Subcutaneous adipose tissue (tissue), 4 donors: ENCODE measurements around the gene SHB. TPM values are rescaled to one million over a fixed set of nuclear protein-coding genes. Genes with fewer than 3 reads are reported as not detected.

ENCODE experiments used
- total RNA-seq, 4 donors: library from RNA; depleted of rRNA; stranded (reverse); fragments of >200 nt; gene quantifications; one replicate each; pipeline ENCODE4 v1.1.0, GENCODE V29; 2016
- TF ChIP-seq, protein P1 (sequence below): fragments of 450-650 bp; IDR thresholded peaks from one replicate; pipeline ENCODE4 v1.5.1; 2016; ENCODE audit warnings: low read depth, mild to moderate bottlenecking, control low read depth, antibody characterized with exemption, moderate library complexity

The SHB gene
- total RNA-seq, 4 donors from 2014 or later: 2.6 to 5.7 (median 4.7) TPM

DNA sequence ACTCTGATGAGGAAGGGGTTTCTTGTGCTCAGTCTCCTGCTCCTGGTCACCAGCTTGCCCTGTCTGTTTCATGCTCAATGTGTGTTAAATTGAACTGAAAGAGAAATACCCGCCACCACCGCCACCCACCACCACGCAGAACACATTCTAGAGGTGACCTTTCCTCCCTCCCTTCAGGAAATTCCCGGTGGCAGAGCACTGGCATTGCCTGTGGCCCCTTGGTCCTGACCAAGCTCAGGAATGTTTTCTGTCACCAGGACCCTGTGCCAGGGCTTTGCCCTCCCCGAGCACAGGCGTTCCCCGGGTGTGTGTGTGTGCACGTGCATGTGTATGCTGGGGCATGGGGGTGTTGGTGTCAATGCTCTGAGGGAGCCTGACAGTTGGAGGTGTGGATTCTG, 154.9 kb downstream of the SHB start:
- TF ChIP-seq, protein P1, sequence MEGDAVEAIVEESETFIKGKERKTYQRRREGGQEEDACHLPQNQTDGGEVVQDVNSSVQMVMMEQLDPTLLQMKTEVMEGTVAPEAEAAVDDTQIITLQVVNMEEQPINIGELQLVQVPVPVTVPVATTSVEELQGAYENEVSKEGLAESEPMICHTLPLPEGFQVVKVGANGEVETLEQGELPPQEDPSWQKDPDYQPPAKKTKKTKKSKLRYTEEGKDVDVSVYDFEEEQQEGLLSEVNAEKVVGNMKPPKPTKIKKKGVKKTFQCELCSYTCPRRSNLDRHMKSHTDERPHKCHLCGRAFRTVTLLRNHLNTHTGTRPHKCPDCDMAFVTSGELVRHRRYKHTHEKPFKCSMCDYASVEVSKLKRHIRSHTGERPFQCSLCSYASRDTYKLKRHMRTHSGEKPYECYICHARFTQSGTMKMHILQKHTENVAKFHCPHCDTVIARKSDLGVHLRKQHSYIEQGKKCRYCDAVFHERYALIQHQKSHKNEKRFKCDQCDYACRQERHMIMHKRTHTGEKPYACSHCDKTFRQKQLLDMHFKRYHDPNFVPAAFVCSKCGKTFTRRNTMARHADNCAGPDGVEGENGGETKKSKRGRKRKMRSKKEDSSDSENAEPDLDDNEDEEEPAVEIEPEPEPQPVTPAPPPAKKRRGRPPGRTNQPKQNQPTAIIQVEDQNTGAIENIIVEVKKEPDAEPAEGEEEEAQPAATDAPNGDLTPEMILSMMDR: no peak

DNA sequence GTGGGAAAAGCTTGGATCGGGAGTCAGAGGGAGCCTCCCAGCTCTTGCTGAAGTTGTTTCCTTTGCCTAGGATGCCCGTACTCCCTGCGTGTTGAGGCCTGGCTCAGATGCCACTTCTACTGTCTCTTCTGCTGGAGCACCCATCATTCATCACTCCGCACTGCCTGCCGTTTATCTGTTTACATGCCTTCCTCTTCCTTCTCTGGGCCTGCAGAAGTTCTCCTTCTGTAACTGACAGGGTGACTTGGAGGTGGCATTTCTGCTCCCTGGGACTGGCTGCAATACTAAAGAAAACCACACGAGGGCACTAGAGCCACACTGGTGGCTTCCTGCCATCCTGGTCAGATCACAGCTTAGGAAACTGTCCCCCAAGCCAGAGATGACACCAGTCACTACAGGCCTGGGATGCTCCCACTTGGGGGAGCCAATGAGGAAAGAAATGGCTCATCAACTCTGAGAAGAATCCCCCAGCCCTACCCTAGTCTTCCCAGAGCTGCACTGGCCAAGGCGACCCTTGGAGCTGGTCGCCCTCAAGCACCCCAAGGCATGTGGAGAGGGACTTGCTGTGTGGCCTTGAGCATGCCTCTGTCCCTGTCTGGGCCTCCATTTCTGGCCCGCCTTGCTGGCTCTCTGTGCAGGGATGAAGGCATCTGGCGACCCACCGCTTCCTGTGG, 155.4 kb downstream of the SHB start:
- TF ChIP-seq, protein P1: no peak

DNA sequence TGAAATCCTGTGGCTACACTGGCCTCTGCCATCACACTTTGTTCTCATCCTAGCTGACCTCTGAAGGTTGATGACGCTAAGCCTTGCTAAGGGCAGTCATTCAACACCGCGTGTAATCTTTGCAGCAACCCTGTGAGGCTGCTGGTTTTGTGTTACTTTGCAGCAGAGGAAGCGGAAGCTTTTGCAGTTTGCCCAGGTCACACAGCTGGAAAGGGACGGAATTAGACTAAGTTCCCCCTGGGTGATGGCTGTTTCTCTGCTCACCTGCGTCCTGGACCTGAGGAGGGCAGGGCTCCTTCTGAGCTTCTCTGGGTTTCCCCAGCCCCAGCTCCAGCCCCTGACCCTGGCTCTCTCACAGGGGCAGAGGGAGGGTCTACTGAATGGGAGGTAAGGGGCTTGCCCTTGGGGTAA, 157.8 kb downstream of the SHB start:
- TF ChIP-seq, protein P1: no peak

DNA sequence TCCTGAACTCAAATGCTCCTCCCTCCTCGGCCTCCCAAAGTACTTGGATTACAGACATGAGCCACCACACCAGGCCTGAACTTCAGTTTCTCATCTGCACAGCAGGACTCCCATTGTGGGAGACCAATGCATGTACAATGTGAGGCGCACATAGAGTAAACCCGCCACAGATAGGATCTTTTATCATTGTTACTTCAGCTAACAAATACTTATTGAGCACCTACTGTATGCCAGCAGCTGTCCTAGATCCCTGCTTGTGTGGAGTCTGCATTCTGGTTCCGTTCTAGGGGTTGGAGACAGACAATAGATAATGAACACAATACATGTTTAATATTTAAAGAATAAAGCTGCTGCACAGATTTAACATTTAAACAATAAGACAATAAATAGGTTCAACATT, 158.8 kb downstream of the SHB start:
- TF ChIP-seq, protein P1: no peak

DNA sequence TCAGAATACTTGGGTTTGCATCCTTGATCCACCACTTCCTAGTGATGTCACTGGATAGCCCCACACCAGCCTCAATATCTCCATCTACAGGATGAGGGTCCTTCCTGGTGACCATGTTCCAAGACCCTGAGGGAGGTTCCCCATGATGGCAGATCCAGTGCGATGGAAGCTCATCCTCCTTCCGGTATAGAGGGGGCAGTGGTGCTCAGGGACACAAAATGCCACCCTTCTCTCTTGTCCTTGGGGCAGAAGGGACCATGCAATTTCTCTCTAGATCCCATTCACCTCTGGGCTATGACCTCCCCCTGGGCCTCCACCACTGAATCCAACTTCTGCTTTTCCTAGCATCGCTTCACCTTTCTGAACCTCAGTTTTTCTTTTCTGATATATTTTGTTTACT, 159.7 kb downstream of the SHB start:
- TF ChIP-seq, protein P1: no peak

DNA sequence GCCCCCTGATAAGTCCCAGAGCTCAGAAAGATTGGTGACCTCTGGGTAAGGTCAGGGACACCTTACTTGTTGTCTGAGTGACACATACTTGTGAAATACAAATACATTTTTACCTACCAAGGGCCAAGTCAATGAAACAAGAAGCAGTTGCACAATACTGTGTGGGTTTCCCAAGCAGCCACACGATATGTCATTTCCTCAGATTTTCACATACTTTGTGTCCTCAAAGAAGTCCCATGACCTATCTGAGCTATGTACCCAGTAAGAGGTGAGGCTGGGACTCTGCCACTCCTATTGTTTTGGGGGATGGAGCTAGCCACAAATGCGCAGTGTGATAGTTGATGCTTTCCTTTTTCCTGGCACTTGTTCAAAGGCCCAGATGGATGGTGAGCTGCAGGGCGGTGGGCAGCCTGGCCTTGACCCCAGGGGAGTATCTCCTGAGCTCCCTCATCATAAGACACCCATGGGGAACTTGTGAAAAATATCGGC, 160.3 kb downstream of the SHB start:
- TF ChIP-seq, protein P1: no peak

DNA sequence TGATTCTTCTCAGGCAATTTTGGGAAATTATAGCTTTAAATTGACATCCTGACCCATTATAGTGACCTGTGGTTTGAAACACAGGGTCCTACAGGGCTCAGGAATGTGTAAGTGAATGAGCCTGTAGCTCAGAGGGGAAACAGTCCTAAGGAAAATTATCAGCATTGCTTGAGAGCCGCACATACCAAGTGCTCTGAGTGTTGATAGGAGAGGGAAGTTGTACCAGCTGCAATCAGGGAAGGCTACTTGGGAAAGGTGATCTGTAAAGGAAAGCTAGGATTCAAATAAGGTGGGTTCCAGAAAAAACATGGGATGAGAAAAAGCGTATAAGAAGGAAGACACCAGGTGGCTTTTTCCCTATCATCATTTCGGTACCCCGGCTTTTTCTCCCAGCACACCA, 160.7 kb downstream of the SHB start:
- TF ChIP-seq, protein P1: no peak
